K562 (cell line): ENCODE measurements around the gene PSG6.
"Not testable (repeated sequence)": the region's sequence is repeated elsewhere in the genome, so short reads cannot be mapped to it uniquely, and the experiment has no call there.

Source experiments
- ASH1L ChIP-seq: fragments of 450-650 bp; IDR thresholded peaks from 2 replicates; pipeline ENCODE4 v1.6.1; 2018; ENCODE audit warnings: borderline replicate concordance, mild to moderate bottlenecking, low read depth; ENCODE audit not compliant: partially characterized antibody
- BMI1 ChIP-seq: fragments of 150-350 bp; IDR thresholded peaks from 2 replicates; pipeline ENCODE4 v1.6.1; 2014; ENCODE audit warnings: low read length
- CBFB ChIP-seq: sonication (generic); formaldehyde crosslinking; IDR thresholded peaks from 2 replicates; pipeline ENCODE4 v1.4.0; 2020; ENCODE audit warnings: mild to moderate bottlenecking, missing genetic modification reagents
- EP300 ChIP-seq: IDR thresholded peaks from 2 replicates; pipeline ENCODE4 v1.6.1; 2012; ENCODE audit warnings: low read length, improper control_type of control experiment
- ESRRA ChIP-seq: fragments of 450-650 bp; IDR thresholded peaks from 2 replicates; pipeline ENCODE4 v1.6.1; 2014; ENCODE audit warnings: low read depth, mild to moderate bottlenecking, moderate library complexity, borderline replicate concordance
- RFX5 ChIP-seq: IDR thresholded peaks from 2 replicates; pipeline ENCODE4 v1.6.1; 2011; ENCODE audit warnings: low read depth, mild to moderate bottlenecking, improper control_type of control experiment, low read length
- SP1 ChIP-seq: sonication (generic); formaldehyde crosslinking; IDR thresholded peaks from 2 replicates; pipeline ENCODE4 v1.8.1; 2022; ENCODE audit warnings: mild to moderate bottlenecking, missing genetic modification reagents
- TF ChIP-seq, protein P1 (sequence below): sonication (generic); formaldehyde crosslinking; IDR thresholded peaks from 2 replicates; pipeline ENCODE4 v1.8.0; 2022; ENCODE audit warnings: missing genetic modification reagents, mild to moderate bottlenecking, moderate library complexity, borderline replicate concordance
- TF ChIP-seq, protein P2 (sequence below): sonication (generic); formaldehyde crosslinking; IDR thresholded peaks from 2 replicates; pipeline ENCODE4 v1.5.0; 2020; ENCODE audit warnings: missing genetic modification reagents

DNA sequence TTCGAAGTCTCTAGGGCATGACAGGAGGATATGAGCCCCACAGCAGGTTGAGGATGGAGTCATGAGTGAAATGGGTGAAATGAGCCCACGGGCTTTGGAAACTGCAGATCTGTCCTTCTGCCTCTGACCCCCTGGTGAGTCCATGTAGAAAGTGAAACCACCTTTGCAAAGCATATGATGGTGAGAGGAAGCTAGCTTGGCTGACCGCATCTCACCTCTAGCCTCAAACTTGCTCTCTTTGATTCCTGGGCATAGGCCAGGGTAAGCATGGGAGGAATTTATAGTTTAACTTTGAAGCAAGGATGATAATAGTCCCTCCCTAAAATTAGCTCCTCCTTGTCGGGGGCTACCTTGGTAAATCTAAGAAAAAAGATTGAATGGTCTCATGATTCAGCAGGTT, 34.4 kb upstream of the PSG6 start:
- TF ChIP-seq, protein P1, sequence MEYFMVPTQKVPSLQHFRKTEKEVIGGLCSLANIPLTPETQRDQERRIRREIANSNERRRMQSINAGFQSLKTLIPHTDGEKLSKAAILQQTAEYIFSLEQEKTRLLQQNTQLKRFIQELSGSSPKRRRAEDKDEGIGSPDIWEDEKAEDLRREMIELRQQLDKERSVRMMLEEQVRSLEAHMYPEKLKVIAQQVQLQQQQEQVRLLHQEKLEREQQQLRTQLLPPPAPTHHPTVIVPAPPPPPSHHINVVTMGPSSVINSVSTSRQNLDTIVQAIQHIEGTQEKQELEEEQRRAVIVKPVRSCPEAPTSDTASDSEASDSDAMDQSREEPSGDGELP (CRISPR knock-in tag): not testable (repeated sequence)
- TF ChIP-seq ESRRA; CBFB (CRISPR knock-in tag); RFX5; ASH1L; SP1 (CRISPR knock-in tag); BMI1; EP300: not testable (repeated sequence)
- TF ChIP-seq, protein P2, sequence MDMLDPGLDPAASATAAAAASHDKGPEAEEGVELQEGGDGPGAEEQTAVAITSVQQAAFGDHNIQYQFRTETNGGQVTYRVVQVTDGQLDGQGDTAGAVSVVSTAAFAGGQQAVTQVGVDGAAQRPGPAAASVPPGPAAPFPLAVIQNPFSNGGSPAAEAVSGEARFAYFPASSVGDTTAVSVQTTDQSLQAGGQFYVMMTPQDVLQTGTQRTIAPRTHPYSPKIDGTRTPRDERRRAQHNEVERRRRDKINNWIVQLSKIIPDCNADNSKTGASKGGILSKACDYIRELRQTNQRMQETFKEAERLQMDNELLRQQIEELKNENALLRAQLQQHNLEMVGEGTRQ: not testable (repeated sequence)
